ENCODE results near the gene SLF2.

Gene SLF2

GRCh38 chr10:100912605-100913469, at the start of gene SLF2:
Gene SLF2 (plus strand): TSS chr10:100912963. CDS start chr10:100913111, 148 bp downstream.
- peak; percentile 98 for DNase-seq

GRCh38 chr10:100863433-100863832, 49.3 kb upstream of the SLF2 start:
- no peak for DNase-seq

DNA sequence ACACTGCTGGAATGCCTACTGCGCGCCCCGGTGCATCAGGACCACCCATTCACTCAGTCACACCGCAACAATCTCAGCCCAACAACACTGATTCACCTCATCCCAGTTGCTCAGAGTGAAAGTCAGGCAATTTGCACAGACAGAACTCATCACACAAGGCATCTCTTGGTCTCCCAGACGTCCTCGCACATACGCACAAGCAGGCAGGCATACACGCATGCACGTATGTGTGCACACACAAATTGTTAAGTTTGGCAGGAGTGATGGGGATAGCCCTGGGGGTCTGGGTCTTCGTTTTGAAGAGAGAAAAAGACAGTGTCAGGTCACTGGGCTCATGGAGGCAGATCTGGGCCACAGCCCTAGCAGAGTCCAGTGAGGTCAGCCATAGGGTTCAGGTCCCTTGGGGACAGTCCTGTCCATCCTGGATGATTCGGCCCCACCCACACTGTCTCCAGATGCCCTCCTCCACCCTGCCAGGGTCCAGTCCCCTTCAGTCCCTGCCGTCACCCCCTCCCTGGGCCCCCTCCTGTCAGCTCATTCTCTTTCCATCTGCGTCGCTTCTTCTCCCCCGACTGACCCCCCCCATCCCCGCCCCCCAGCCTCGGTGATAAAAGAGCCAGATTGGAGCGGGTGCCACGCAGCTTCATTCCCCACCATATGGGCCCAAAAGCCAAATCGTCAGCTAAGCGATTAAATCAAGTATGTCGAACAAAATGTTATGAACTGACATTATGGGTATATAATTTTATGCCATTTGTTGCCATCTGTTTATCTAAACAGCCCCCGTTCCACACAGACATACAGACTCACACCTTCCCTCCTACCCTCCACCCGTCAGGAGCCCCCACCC, 48.5 kb upstream of the SLF2 start:
- no peak for DNase-seq

DNA sequence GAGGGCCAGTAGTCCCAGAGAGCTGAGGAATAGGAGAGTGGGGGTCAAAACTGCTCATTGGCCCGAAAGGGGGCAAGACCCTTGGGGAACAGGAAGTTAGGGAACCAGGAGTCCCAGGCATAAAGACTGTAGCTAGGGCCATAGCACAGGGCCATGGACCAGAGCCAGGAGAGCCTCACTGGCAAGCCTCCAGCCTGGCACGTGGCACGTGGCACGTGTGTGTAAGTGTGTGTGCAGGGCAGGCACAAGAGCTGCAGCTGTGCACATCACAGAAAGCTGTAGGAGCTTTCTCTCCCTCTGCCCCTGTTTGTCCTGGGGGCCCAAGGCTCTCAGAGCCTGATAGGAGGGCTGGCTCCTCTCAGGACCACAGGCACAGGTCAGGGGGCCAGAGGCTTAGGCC, 47.8 kb upstream of the SLF2 start:
- no peak for DNase-seq

DNA sequence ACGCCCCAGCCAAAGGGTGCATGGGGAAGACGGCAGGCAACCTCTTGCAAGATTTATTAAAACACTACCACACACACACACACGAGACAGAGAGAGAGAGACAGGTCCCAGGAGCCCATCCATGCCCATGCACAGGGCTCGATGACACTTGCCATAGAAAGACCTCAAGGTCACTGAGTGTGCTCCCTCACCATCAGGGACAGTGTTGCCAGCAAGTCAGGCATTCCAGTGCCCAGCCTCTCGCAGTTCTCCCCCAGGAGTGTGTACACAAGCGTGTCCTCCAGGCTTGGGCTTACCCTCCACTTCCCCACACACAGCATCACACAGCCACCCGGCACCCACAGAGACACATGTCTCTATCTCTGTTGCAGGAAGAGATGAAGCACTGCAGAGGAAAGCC, 46.8 kb upstream of the SLF2 start:
- DNase-seq: no peak

DNA sequence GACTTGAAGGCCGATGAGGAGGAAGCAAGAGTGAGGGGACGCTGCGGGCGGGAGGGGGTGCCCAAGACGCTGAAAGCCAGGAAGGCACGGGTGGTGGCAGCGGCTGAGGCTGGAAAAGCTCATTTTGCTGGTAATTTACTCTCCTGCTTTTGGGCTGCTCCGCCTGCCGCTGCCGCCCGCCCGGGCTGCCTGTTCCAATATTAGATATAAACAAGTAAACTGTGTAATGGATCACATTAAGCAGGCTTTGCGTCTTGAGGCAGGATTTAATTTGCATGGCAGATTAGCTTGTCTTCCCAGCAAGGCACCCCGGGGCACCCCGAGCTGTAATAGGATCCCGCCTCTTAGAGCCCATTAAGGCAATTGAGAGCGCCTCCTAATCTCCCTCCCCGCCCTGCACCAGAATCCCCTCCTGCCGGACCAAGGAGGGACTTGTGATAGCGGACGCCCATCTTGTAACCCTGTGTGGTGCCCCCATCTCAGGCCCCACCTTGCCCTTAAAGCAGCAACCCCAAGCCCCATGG, 46.1 kb upstream of the SLF2 start:
- no peak for DNase-seq

- no peak for DNase-seq
Observed at GRCh38 chr10:100867261-100867963, 45.4 kb upstream of the SLF2 start.

DNA sequence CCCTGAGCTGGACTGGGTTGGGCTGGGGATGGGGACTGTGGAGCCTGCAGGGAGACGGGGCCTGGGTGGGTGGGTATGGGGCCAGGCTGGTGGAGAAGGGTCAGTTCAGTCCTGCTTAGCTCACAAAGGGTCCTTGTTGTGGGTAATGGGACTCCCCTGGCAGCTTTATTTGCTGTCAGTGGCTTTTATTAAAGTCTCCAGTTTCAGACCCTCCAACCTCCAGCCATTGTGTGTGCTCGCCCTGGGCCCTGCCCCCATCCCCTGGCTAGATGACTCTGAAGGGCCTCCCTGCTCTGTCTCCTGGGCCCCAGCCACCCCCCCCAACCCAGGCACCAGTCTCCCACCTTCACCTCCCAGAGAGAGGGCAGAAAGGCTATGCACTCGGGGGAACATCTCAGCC, 44.4 kb upstream of the SLF2 start:
- DNase-seq: no peak

DNA sequence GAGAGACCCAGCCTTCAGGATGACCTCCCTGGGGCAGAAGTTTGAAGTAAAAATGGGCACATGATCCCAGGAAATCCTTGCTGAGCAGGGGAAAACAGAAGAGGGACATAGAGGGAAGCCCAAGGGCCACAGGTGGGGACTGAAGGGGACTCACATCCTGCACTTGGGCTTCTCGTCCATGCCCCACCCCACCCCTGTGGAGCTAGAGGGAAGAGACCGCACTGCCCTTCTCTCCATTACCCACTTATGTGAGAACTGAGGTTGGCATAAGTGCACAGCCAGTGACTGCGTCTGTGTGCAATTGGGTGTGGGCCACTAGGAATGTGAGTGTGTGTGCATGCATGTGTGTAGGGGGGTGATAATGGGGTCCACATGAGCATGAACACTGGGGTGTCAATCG, 43.4 kb upstream of the SLF2 start:
- DNase-seq: no peak

GRCh38 chr10:100872034-100872791, 40.5 kb upstream of the SLF2 start:
- peak; percentile 72 for DNase-seq

GRCh38 chr10:100873146-100873826, 39.5 kb upstream of the SLF2 start:
- no peak for DNase-seq

DNA sequence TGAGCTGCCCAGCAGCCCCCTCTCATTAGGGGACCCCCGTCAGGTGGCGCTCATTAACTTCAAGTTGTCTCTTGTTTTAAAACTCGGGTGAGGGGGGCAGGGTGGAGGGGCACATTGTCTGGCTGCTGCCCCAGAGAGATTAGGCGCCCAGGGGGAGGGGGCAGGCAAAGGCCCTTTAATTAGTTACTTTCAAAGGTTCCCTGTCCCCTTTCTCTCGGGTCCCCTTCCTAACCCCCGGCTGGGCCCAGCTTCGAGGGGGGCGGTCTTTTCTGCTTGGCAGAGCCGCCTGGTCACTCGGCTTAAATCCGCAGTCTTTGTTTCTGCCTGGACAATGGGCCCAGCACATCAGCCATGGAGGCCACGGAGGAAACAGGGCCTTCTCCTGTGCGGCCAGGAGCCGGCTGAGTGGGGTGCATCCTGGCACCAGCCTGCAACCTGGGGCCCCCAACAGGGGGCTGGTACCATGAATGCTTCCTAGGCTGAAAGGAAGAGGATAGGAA, 38.9 kb upstream of the SLF2 start:
- DNase-seq: no peak

DNA sequence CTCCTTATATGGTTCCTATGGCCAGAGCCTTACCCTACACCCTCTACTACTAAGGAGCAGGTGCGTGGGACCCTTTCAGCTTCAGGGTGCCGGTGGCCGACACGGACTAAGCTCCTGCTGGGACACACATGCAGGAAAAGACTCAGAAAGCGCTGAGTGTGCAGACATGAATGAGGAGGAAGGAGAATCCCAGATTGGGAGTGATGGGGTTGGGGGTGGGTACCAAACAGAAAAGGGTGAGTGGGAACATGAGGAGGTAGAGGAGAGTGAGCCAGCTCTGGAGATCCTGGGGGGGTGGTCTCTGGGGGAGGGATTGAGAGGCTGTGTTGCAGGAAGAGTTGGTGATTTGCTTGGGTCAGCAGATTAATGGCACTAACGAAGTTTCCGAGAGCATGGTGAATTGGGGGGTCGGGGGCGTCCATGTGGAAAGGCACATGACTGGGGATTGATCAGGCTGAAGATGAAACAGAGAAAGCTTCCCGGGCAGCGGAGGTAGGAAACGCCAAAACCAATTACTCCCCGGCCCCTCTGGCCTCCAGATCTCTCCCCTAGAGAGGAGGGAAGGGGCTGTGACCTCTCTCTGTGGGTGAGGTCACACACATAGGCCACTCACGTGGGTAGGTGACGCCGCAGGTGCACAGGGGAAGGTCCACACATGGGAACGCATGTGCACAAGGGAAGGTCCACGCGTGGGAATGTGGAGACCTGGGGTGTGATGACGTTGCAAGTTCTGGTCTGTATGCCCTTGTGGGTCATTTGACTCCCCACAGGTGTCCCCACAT, 37.9 kb upstream of the SLF2 start:
- DNase-seq: no peak

GRCh38 chr10:100875484-100876166, 37.1 kb upstream of the SLF2 start:
- DNase-seq: no peak

GRCh38 chr10:100876585-100877460, 35.9 kb upstream of the SLF2 start:
- no peak for DNase-seq

- no peak for DNase-seq
Observed at GRCh38 chr10:100877461-100877850, 35.3 kb upstream of the SLF2 start.

DNA sequence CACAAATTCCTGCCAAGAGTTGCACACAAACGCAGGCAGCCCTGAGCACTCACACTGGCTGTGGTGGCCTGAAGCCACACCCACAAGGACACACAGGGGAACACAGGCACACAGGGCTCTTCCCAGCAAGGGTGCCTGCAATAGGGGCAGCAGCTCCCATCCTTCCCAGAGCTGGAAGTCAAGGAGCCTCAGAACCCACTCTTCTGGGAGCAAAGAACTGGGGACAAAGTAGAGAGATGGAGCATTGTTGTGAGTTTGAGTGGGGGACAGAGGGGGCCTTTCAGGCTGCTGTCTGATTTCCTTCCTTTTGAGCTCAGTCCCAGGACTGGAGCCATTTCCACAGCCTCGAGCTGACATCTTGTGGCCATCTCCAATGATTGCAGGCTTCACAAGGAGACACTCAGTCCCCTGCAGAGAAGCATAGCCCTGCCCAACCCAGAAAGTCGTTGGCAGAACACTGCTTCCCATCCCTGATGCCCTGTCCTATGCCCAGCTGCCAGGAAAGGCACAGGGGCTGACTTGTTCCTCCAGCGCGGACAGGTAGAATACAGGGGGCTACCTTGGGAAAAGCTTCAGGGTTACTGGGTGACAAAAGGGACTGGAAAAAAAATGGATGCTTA, 34.4 kb upstream of the SLF2 start:
- peak; percentile 47 for DNase-seq

DNA sequence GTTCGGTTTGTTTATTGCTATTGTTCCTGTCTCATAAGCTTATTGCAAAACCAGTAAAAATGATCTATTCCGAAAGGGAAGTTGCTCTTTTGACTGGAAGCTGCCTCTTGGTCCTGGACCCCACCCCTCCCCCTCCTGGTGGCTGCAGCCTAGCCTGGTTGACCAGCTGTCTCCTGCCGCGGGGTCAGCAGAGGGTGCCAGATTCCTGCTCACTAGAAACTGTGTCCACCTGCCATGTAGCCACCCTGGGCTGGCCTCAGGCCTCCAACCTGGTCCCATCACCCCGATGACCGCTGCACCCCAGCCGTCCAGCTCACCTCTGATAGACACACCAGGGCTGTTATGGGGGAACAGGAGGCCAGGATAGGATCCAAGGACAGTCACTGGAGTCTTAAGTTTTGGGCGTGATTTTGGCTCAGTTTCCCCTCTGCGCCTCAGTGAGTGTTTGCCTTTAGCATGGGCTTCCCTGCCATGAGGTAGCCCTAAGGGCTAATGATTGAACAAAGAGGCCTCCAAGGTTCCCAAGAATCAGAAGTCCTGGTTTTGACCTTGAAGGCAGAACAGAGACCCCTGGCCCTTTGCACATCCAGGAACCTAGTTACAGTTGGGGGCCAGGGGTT, 32.9 kb upstream of the SLF2 start:
- DNase-seq: no peak
